Stimulated activated CD4-positive, alpha-beta T cell treated with anti-CD3 and anti-CD28 coated beads, Interleukin-12 subunit alpha, Interleukin-12 subunit beta, amount 100 ng/mL, for 24 hours (primary cell): ENCODE measurements around the gene FOSB.

Source experiments
- DNase-seq, 2 experiments: peaks; one replicate each; pipeline ENCODE4 v3.0.0-alpha.2; 2020; ENCODE audit warnings: low read depth in 2 of 2

Gene FOSB

DNA sequence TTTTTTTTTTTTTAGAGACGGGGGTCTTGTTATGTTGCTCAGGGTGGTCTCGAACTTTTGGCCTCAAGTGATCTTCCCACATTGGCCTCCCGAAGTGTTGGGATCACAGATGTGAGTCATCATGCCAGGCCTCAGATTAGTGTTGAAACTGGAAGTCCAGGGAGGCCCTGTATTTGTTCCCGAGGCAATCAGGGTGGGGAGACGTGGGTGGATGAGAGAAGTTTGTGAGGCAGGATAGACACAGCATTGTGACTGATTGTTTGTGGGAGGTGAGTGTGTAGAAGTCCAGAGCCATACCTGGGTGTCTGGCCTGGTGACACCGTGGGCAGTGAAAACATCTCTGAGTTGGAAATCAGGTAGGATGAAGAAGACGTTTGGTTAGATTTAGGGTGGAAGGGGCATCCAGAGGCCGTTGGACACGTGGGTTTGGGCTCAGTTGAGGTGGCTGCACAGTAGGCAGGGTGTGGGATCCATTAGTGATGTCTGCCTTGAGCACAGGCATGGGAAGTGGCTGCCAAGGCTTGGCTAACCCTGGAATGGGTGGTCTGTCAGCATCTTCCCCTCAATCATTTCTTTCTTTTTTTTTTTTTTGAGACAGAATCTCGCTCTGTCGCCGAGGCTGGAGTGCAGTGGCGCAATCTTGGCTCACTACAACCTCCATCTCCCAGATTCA is 16.6 kb downstream of the FOSB start:
- DNase-seq = no peak

DNA sequence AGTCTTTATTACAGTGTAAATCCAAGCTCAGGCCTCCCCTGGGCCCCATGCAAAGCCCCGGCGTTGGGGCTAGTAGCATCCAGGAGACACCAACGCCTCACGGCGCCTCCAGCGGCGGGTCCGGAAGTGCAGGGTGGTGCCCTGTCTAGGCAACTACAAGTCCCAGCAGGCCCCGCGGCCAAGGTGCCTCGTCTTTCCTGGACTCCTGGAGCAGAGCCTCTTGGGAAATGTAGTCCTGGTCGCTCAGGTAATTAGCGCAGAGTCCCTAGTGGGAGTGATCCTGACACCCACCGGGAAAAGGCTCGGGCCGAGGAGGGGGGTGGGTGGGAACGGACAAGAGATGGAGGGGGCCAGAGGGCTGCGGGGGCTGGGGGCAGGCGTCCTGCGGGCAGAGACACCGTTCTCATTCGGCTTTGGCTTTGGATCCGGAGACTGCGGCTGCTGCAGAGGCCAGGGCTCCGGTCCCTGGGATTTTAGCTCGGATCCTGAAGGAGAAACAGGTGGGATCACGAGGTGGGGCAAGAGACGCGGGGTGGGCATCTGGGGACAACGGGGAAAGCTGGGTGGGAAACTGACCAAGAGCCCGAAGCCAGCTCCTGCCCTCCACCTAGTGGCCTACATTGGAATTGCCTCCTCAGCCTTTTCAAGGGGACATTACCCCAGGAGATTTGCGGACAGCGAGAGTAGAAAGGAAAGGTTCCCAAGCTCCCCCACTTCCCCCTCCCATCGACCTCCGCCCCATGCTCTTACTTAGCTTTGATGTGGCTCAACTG is 17.7 kb downstream of the FOSB start:
- DNase-seq = peak; percentile 94 to 98

DNA sequence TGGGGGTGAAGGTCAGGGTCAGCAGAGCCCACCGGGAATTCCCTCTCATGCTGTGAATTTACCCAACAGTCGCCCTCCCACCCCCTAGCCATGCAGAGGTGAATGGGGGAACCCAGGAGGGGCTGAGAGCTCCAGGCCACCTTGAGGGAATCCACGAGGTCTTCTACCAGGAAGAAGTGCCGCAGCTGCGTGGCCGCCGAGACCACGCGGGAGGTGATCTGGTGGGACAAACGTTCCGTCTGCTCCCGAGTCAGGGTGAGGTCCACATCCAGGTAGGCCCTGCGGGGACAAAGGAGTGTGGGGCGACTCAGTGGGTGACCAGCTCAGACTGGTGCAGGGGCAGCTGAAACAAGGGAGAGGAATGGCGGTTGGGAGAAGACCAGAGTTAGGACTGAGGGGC is 20.9 kb downstream of the FOSB start:
- DNase-seq = no peak

GRCh38 chr19:45489216-45489855 is 21.5 kb downstream of the FOSB start:
- DNase-seq = no peak

- DNase-seq = no peak
Observed at GRCh38 chr19:45492137-45492626, 24.4 kb downstream of the FOSB start.

GRCh38 chr19:45492627-45493470 is 25.1 kb downstream of the FOSB start:
- DNase-seq = no peak

- no peak for DNase-seq
Observed at GRCh38 chr19:45494261-45494916, 26.6 kb downstream of the FOSB start.

DNA sequence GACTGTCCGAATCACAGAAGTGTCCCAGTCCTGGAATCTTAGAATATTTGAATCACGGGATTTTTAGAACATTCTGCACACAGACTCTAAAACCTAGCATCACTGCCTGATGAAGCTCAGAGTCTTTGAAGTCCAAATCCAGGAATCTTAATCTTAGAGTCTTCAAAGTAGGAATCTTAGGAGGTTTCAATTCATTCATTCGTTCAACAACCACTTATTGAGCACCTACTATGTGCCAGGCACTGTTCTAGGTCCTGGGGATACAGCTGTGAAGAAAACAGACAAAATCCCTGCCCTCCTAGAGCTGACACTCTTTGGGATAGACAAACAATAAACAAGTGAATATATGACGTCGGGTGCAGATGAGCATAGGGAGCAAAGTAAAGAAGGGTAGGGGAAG is 27.4 kb downstream of the FOSB start:
- no peak for DNase-seq

- DNase-seq = no peak
Observed at GRCh38 chr19:45496349-45496953, 28.7 kb downstream of the FOSB start.

DNA sequence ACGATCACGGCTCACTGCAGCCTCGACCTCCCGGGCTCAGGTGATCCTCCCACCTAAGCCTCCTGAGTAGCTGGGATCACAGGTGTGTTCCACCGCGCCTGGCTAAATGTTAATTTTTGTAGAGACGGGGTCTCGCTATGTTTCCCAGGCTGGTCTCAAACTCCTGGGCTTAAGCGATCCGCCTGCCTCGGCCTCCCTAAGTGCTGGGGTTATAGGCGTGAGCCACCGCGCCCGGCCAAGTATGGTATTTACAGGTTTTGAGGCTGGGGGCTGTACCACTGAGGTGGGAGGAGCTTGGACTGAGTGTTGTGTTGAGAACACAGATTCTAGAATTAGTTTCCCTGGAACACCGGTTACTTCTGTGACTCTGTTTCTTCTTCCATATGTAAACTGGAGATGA is 30.0 kb downstream of the FOSB start:
- no peak for DNase-seq

DNA sequence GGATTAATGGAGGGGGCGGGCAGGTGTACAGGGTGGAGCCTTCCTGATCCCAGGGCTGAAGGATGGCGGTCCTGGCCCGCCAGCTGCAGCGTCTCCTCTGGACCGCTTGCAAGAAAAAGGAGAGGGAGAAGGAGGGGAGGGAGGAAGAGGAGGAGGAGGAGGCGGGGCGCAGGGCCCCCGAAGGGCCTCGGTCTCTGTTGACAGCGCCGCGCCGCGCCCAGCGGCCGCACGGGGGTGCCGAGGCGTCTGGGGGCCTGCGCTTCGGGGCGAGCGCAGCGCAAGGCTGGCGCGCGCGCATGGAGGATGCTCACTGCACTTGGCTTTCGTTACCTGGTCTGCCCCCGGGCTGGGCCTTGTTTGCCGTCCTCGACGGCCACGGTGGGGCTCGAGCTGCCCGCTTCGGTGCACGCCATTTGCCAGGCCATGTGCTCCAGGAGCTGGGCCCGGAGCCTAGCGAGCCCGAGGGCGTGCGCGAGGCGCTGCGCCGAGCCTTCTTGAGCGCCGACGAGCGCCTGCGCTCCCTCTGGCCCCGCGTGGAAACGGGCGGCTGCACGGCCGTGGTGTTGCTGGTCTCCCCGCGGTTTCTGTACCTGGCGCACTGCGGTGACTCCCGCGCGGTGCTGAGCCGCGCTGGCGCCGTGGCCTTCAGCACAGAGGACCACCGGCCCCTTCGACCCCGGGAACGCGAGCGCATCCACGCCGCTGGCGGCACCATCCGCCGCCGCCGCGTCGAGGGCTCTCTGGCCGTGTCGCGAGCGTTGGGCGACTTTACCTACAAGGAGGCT is 30.8 kb downstream of the FOSB start, which contains the start of gene PPM1N:
PPM1N (plus strand) TSS at position 33 of the 785 bp plus-strand sequence; CDS start at position 63, 30 bp downstream.
- DNase-seq = peak in 1 of 2 experiments; percentile 51

DNA sequence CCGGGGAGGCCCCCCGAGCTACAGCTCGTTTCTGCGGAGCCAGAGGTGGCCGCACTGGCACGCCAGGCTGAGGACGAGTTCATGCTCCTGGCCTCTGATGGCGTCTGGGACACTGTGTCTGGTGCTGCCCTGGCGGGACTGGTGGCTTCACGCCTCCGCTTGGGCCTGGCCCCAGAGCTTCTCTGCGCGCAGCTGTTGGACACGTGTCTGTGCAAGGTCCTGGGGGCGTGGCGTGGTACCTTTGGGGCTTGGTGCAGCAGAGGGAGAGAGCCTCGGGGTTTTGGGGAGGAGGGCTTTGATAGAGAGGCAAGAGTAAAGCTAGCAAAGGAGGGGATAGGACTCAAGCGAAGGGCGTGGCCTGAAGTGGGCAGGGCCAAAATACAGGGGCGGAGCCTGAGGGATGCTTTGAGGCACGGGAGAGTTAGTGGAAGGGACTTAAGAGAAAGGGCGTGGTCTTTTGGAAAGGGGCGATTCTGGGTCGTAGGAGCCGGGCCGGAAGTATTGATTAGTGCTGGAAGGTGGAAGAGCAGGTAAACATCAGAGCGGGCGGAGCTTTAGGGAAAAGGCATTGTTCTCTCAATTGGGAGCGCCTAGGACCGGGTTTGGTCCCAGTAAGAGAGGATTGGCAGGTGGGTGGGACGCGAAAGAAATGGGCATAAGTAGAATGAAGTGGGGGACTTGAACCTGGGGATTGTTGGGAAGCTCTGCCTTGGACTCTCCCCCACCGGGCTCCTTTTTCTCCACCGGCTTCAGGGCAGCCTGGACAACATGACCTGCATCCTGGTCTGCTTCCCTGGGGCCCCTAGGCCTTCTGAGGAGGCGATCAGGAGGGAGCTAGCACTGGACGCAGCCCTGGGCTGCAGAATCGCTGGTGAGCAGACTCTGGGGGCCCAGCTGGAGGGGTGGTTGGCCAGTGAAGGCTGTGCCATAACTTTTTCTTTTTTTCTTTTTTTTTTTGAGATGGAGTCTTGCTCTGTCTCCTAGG is 31.7 kb downstream of the FOSB start:
- DNase-seq = peak in 1 of 2 experiments; percentile 69

DNA sequence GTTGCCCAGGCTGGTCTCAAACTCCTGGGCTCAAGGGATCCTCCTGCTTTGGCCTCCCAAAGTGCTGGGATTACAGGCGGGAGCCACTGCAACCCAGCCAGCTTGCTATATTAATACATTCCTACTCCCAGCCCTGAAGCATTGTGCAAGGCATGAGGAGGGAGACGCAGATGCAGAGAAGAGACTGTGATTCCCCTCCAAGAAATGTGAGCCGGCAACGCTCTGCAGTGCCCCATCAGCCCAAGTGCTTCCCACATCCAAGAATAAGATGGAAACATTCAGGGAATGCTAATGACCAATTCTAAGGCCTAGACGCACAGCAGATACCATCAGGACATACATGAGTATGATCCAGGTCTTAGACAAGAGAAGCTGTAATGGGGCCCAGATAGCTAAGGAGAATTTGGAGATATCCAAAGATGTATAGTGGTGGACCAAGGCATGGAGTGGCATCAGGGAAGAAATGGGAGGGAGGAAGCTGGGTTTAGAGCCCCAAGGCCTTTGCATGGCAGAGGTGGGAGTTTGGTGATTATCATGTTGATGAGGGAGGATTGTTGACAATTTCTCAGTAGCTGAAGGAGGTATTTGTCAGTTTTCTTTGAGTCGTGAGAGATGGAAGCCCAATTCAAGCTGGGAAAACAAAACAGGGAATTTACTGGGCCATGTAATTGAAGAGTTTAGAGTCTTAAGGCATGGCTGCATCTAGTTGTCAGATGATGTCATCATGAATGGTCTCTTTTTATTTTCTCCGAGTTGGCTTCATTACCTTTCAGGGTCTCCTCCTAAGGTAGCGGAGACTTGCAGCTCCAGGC is 33.3 kb downstream of the FOSB start:
- DNase-seq = no peak

- no peak for DNase-seq
Observed at GRCh38 chr19:45501730-45502014, 33.9 kb downstream of the FOSB start.

DNA sequence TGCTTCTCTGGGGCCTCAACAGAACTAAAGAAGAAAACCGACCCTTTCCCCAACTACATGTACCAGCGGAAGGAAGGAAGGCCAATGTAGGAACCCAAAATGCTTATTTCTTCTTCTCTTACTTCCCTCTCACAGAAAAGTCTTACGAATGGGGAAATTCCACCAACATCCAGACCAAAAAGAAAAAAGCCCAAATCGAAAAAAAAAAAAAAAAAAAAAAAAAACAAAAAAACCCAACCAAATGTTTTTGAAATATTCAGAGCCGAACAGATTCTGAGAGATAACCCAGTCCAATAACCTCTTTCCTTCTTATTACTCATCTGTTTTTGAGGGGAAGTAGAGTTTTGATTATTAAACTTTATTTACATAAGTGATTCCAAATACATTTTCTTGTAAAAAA is 34.3 kb downstream of the FOSB start:
- no peak for DNase-seq

GRCh38 chr19:45503909-45504308 is 36.1 kb downstream of the FOSB start:
- no peak for DNase-seq

GRCh38 chr19:45505151-45505995 is 37.6 kb downstream of the FOSB start:
- no peak for DNase-seq
